Smooth muscle cell (in vitro differentiated cells): ENCODE results near the gene HS6ST2. TPM values are rescaled to one million over a fixed set of nuclear protein-coding genes. Genes with fewer than 3 reads are reported as not detected.

Experiments
- DNase-seq: peaks from one replicate; lab custom pipeline; 2025; ENCODE audit not compliant: unreplicated experiment; lab: John Stamatoyannopoulos, UW
- H2AFZ ChIP-seq: fragments of 200-600 bp; sonication (generic); 2 replicates; pipeline ENCODE4 v1.6.0; 2016; ENCODE audit warnings: antibody characterized with exemption, low read depth, mild to moderate bottlenecking
- H3F3A ChIP-seq: fragments of 200-600 bp; sonication (generic); 2 replicates; pipeline ENCODE4 v1.6.0; 2017; ENCODE audit warnings: antibody characterized with exemption, low read depth
- H3K27ac ChIP-seq: fragments of 200-600 bp; sonication (generic); 2 replicates; pipeline ENCODE4 v1.5.1; 2016; ENCODE audit warnings: low read depth, mild to moderate bottlenecking
- H3K27me3 ChIP-seq: fragments of 200-600 bp; sonication (generic); 2 replicates; pipeline ENCODE4 v1.6.1; 2016; ENCODE audit warnings: low read depth, mild to moderate bottlenecking
- H3K36me3 ChIP-seq: fragments of 200-600 bp; sonication (generic); 2 replicates; pipeline ENCODE4 v1.5.1; 2016; ENCODE audit warnings: low read depth
- H3K4me1 ChIP-seq: fragments of 200-600 bp; sonication (generic); 2 replicates; pipeline ENCODE4 v1.5.1; 2016; ENCODE audit warnings: low read depth
- H3K4me2 ChIP-seq: fragments of 200-600 bp; sonication (generic); 2 replicates; pipeline ENCODE4 v1.6.0; 2016; ENCODE audit warnings: mild to moderate bottlenecking
- H3K4me3 ChIP-seq: fragments of 200-600 bp; sonication (generic); 2 replicates; pipeline ENCODE4 v1.5.1; 2016; ENCODE audit warnings: mild to moderate bottlenecking
- H3K79me2 ChIP-seq: fragments of 200-600 bp; sonication (generic); 2 replicates; pipeline ENCODE4 v1.6.0; 2016; ENCODE audit warnings: low read depth, mild to moderate bottlenecking
- H3K9ac ChIP-seq: fragments of 200-600 bp; sonication (generic); 2 replicates; pipeline ENCODE4 v1.6.0; 2016; ENCODE audit warnings: low read depth
- H3K9me3 ChIP-seq: fragments of 200-600 bp; sonication (generic); replicated peaks from 2 replicates; pipeline ENCODE4 v1.5.1; 2016; ENCODE audit warnings: low read depth
- H4K20me1 ChIP-seq: fragments of 200-600 bp; sonication (generic); 2 replicates; pipeline ENCODE4 v1.6.0; 2016; ENCODE audit warnings: low read depth
- CTCF ChIP-seq: fragments of 200-600 bp; sonication (generic); IDR thresholded peaks from 2 replicates; pipeline ENCODE4 v1.5.1; 2017; ENCODE audit warnings: borderline replicate concordance, mild to moderate bottlenecking, antibody characterized with exemption; ENCODE audit not compliant: insufficient read depth, poor library complexity, severe bottlenecking
- WGBS: methylation state at CpG from one replicate; pipeline ENCODE4 v1.1.7; 2016; ENCODE audit warnings: low lambda C conversion rate; 5-methylcytosine and 5-hydroxymethylcytosine counted together
- polyA plus RNA-seq: library from polyadenylated mRNA; unstranded; fragments of >200 nt; fragmentation: Nextera tagmentation; extraction: Ambion mirVana; gene quantifications from 2 replicates; pipeline ENCODE4 v1.2.1, GENCODE V29; 2016
- total RNA-seq: library from RNA; depleted of rRNA; stranded (reverse); fragments of >200 nt; gene quantifications from 2 replicates; pipeline ENCODE4 v1.2.3, GENCODE V29; 2014

Gene HS6ST2
- total and polyA plus RNA-seq, 2 experiments from 2014 or later: 12.7 to 13.3 TPM

GRCh38 chrX:132710656-132711155, 247.7 kb downstream of the HS6ST2 start:
- Histone ChIP-seq H4K20me1 (no peaks in the 10 kb centered on the region), H3K4me3 (no peak overlapping the region), H3K4me1 (peaks cover 18% of the 10 kb centered on the region), H3K9me3 (no peaks in the 10 kb centered on the region), H3F3A (no peaks in the 10 kb centered on the region), H3K27ac (peak overlapping the region; percentile 29), H3K79me2 (no peaks in the 10 kb centered on the region), H3K9ac (no peak overlapping the region), H3K36me3 (no peaks in the 10 kb centered on the region), H2AFZ (no peak overlapping the region), H3K27me3 (no peaks in the 10 kb centered on the region), H3K4me2 (peak overlapping the region; percentile 3)
- no peak for DNase-seq
- no peak for TF ChIP-seq CTCF
- 28% methylated on average over 1 of the region's 1 CpG for WGBS

- no peak for DNase-seq
- no peak for TF ChIP-seq CTCF
- H4K20me1 ChIP-seq: no peaks in the 10 kb centered on the region
- no peak overlapping the region for H3K4me2 ChIP-seq
- H2AFZ ChIP-seq: no peak overlapping the region
- no peaks in the 10 kb centered on the region for H3F3A ChIP-seq
- H3K36me3 ChIP-seq: no peaks in the 10 kb centered on the region
- H3K4me1 ChIP-seq: peaks cover 18% of the 10 kb centered on the region
- no peak overlapping the region for H3K9ac ChIP-seq
- H3K27ac ChIP-seq: no peak overlapping the region
- no peaks in the 10 kb centered on the region for H3K27me3 ChIP-seq
- no peaks in the 10 kb centered on the region for H3K9me3 ChIP-seq
- no peak overlapping the region for H3K4me3 ChIP-seq
- H3K79me2 ChIP-seq: no peaks in the 10 kb centered on the region
These were observed 249.9 kb downstream of the HS6ST2 start for GRCh38 chrX:132708529-132708928.

- Histone ChIP-seq H3K27me3 (no peaks in the 10 kb centered on the region), H4K20me1 (no peaks in the 10 kb centered on the region), H3K27ac (no peak overlapping the region), H3K4me1 (peaks cover 14% of the 10 kb centered on the region), H3K4me2 (no peak overlapping the region), H3K9ac (no peak overlapping the region), H3K4me3 (no peak overlapping the region), H2AFZ (no peak overlapping the region), H3F3A (no peaks in the 10 kb centered on the region), H3K9me3 (no peaks in the 10 kb centered on the region), H3K36me3 (no peaks in the 10 kb centered on the region), H3K79me2 (no peaks in the 10 kb centered on the region)
- DNase-seq: no peak
- WGBS: 40% methylated on average over 2 of the region's 2 CpGs
- no peak for TF ChIP-seq CTCF
These were observed 253.7 kb downstream of the HS6ST2 start for GRCh38 chrX:132704769-132705168.

- Histone ChIP-seq H3K36me3 (no peaks in the 10 kb centered on the region), H3K9ac (no peak overlapping the region), H4K20me1 (no peaks in the 10 kb centered on the region), H3K27ac (no peak overlapping the region), H3K4me2 (no peak overlapping the region), H2AFZ (no peak overlapping the region), H3K79me2 (no peaks in the 10 kb centered on the region), H3F3A (no peaks in the 10 kb centered on the region), H3K4me1 (no peaks in the 10 kb centered on the region), H3K9me3 (no peaks in the 10 kb centered on the region), H3K4me3 (no peak overlapping the region), H3K27me3 (no peaks in the 10 kb centered on the region)
- 86% methylated on average over 3 of the region's 3 CpGs for WGBS
- TF ChIP-seq CTCF: no peak
- DNase-seq: no peak
These were observed 264.0 kb downstream of the HS6ST2 start for GRCh38 chrX:132694382-132694781.
